Fibroblast of lung (primary cell): Measurements from ENCODE around the gene FDX1.

ENCODE experiments used
- EZH2 ChIP-seq: IDR thresholded peaks from 2 replicates; pipeline ENCODE4 v1.5.1; 2012; ENCODE audit warnings: low read length, control low read depth, mild to moderate bottlenecking; ENCODE audit errors: missing control alignments
- TF ChIP-seq, protein P1 (sequence below), 2 donors: IDR thresholded peaks in 1 of 2; conservative IDR thresholded peaks in 1 of 2; 1 replicate in 1 of 2; 2 replicates in 1 of 2; pipeline ENCODE4 v1.5.1; 2011 to 2012; ENCODE audit warnings: low read length in 2 of 2, control low read depth in 1 of 2, inconsistent platforms in 1 of 2, low read depth in 1 of 2, mild to moderate bottlenecking in 1 of 2

DNA sequence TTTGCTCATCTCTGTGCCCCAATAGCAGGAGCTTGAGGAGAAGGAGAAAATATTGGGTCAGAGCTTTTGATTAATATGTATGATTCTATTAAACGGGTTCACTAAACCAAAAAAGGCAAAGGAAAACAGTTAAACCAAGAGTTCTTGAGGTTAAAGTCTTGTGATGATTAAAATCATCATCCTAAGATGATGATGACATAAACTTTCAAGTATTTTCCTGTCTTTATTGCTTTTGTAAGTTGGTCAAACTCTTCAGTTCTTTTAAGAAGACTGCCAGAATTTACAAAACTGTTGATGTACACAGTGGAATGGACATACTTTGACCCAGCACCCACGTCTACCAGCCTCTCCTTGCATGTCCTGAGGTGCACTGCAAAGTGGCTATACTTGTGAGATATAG is 41.0 kb downstream of the FDX1 start:
- TF ChIP-seq, protein P1, sequence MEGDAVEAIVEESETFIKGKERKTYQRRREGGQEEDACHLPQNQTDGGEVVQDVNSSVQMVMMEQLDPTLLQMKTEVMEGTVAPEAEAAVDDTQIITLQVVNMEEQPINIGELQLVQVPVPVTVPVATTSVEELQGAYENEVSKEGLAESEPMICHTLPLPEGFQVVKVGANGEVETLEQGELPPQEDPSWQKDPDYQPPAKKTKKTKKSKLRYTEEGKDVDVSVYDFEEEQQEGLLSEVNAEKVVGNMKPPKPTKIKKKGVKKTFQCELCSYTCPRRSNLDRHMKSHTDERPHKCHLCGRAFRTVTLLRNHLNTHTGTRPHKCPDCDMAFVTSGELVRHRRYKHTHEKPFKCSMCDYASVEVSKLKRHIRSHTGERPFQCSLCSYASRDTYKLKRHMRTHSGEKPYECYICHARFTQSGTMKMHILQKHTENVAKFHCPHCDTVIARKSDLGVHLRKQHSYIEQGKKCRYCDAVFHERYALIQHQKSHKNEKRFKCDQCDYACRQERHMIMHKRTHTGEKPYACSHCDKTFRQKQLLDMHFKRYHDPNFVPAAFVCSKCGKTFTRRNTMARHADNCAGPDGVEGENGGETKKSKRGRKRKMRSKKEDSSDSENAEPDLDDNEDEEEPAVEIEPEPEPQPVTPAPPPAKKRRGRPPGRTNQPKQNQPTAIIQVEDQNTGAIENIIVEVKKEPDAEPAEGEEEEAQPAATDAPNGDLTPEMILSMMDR (conservative IDR thresholded peaks at IDR 0.05 in 1 of 2, IDR thresholded peaks at IDR 0.05 in 1 of 2; ENCODE audit: low read depth in 1 of 2, low read length in 2 of 2): no peak
- no peak for TF ChIP-seq EZH2
